GM19438 (cell line): ENCODE results near the gene CPLX1.
A peak's percentile ranks its signal among the peaks of the same experiment; 100 is the strongest.

Experiments used
- ATAC-seq: cut with Tn5 transposase; IDR thresholded peaks from one replicate; pipeline ENCODE4 v1.9.1; 2021; ENCODE audit warnings: low read depth; ENCODE audit not compliant: unreplicated experiment

Gene CPLX1

GRCh38 chr4:794900-795725, 30.8 kb downstream of the CPLX1 start:
- no peak for ATAC-seq

- peak; percentile 48 for ATAC-seq
Measured at GRCh38 chr4:793941-794621, 31.8 kb downstream of the CPLX1 start.

GRCh38 chr4:793093-793861, 32.7 kb downstream of the CPLX1 start:
- ATAC-seq: no peak

GRCh38 chr4:792626-793092, 33.3 kb downstream of the CPLX1 start:
- no peak for ATAC-seq

GRCh38 chr4:791898-792625, 33.9 kb downstream of the CPLX1 start:
- ATAC-seq: no peak

- no peak for ATAC-seq
Measured at GRCh38 chr4:791252-791897, 34.6 kb downstream of the CPLX1 start.

GRCh38 chr4:790466-790820, 35.5 kb downstream of the CPLX1 start:
- ATAC-seq: no peak

GRCh38 chr4:789571-790465, 36.1 kb downstream of the CPLX1 start:
- ATAC-seq: no peak

- ATAC-seq: no peak
Measured at GRCh38 chr4:788636-789297, 37.2 kb downstream of the CPLX1 start.

- no peak for ATAC-seq
Measured at GRCh38 chr4:788006-788635, 37.8 kb downstream of the CPLX1 start.

GRCh38 chr4:787561-787981, 38.4 kb downstream of the CPLX1 start:
- ATAC-seq: no peak

GRCh38 chr4:786861-787300, 39.0 kb downstream of the CPLX1 start:
- ATAC-seq: no peak

- ATAC-seq: no peak
Measured at GRCh38 chr4:786074-786741, 39.7 kb downstream of the CPLX1 start.

- ATAC-seq: no peak
Measured at GRCh38 chr4:785332-786073, 40.4 kb downstream of the CPLX1 start.

GRCh38 chr4:784401-785331, 41.3 kb downstream of the CPLX1 start:
- ATAC-seq: no peak
